NCI-H82 treated with DMSO at 0.1 percent for 48 hours (cell line): ENCODE data around the gene BPIFA3.

Experiments
- DNase-seq: peaks from one replicate; lab custom pipeline; 2025; ENCODE audit not compliant: unreplicated experiment; lab: John Stamatoyannopoulos, UW

Gene BPIFA3

GRCh38 chr20:33211817-33212424 lies 5.2 kb upstream of the BPIFA3 start:
- DNase-seq = peak; percentile 59

GRCh38 chr20:33224399-33224798 lies 7.2 kb downstream of the BPIFA3 start:
- no peak for DNase-seq

GRCh38 chr20:33229843-33230242 lies 12.7 kb downstream of the BPIFA3 start:
- no peak for DNase-seq

GRCh38 chr20:33231237-33231636 lies 14.1 kb downstream of the BPIFA3 start:
- DNase-seq = no peak

GRCh38 chr20:33232486-33233072 lies 15.4 kb downstream of the BPIFA3 start:
- DNase-seq = no peak

- DNase-seq = peak; percentile 41
Observed at GRCh38 chr20:33233129-33233774, 16.1 kb downstream of the BPIFA3 start.

GRCh38 chr20:33234050-33234449 lies 16.9 kb downstream of the BPIFA3 start:
- no peak for DNase-seq

GRCh38 chr20:33235696-33236095 lies 18.5 kb downstream of the BPIFA3 start, which contains the start of gene BPIFA1:
Gene BPIFA1 (plus strand): TSS chr20:33235996. CDS start chr20:33237712, 1,716 bp downstream.
- DNase-seq = no peak

- no peak for DNase-seq
Observed at GRCh38 chr20:33236351-33236750, 19.2 kb downstream of the BPIFA3 start.

- DNase-seq = no peak
Observed at GRCh38 chr20:33237989-33238388, 20.8 kb downstream of the BPIFA3 start.

GRCh38 chr20:33239418-33239817 lies 22.3 kb downstream of the BPIFA3 start:
- no peak for DNase-seq

- no peak for DNase-seq
Observed at GRCh38 chr20:33239979-33240736, 23.0 kb downstream of the BPIFA3 start.

- no peak for DNase-seq
Observed at GRCh38 chr20:33240923-33241322, 23.8 kb downstream of the BPIFA3 start.

- no peak for DNase-seq
Observed at GRCh38 chr20:33242319-33243100, 25.4 kb downstream of the BPIFA3 start.

GRCh38 chr20:33246077-33246476 lies 28.9 kb downstream of the BPIFA3 start:
- DNase-seq = no peak

GRCh38 chr20:33249456-33249855 lies 32.3 kb downstream of the BPIFA3 start:
- DNase-seq = peak; percentile 61

GRCh38 chr20:33250666-33251065 lies 33.5 kb downstream of the BPIFA3 start:
- peak; percentile 87 for DNase-seq

GRCh38 chr20:33251496-33251895 lies 34.3 kb downstream of the BPIFA3 start:
- no peak for DNase-seq

- no peak for DNase-seq
Observed at GRCh38 chr20:33252460-33252859, 35.3 kb downstream of the BPIFA3 start.

- DNase-seq = no peak
Observed at GRCh38 chr20:33255005-33255404, 37.9 kb downstream of the BPIFA3 start.

- DNase-seq = no peak
Observed at GRCh38 chr20:33257237-33257636, 40.1 kb downstream of the BPIFA3 start.
